Measurements from ENCODE around the gene TCAP.

TCAP gene

DNA sequence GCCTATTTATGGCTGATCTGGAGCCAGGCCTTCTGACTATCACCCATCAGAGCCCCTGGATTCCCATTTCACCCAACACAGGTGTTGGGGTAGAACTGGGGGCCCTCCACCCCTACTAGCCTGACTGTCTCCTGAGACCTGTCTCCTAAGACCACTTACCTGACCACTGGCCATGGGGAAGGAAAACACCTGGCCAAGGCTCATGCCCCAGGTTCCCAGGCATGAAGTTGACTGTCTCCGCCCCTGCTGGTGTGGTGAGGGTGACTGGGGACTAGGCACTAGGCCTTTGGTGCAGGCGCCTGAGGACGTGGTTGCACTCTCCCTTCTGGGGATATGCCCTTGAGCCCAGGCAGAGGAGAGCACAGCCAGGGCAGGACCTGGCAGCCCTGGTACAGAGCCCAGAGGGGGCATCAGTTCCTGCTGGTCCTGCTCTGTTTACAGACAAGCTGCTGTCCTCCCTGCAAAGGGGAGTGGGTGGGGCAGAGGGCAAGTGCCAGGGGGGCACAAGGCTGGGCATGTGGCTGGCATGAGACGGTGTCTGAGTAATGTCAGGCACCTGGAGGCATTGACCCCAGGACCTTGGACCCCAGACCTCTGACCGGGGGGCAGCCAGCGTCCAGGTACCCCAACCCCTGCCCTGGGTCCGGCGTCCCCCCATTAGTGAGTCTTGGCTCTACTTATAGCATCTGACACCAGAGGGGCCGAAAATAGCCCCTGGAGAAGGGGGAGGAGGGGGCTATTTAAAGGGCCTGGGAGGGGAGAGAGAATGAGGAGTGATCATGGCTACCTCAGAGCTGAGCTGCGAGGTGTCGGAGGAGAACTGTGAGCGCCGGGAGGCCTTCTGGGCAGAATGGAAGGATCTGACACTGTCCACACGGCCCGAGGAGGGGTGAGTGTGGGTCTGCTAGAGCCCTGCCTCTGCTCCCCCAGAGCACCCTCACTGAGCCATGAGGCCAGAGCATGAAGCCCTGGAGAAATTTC lies at the start of gene TCAP:
TSS of gene TCAP (plus strand) at position 769 of the 981 bp plus-strand sequence. CDS start at position 780, 11 bp downstream.
- in situ Hi-C loops (cut with HindIII; ENCODE audit: low sequenced_read_pairs): no loop called here

GRCh38 chr17:39615434-39615833 lies 49.7 kb upstream of the TCAP start:
- in situ Hi-C loops (cut with HindIII; ENCODE audit: low sequenced_read_pairs): loop anchor here (10.0 kb wide), 1 partner anchor 59 kb away; no protein-coding TSS in a partner anchor

DNA sequence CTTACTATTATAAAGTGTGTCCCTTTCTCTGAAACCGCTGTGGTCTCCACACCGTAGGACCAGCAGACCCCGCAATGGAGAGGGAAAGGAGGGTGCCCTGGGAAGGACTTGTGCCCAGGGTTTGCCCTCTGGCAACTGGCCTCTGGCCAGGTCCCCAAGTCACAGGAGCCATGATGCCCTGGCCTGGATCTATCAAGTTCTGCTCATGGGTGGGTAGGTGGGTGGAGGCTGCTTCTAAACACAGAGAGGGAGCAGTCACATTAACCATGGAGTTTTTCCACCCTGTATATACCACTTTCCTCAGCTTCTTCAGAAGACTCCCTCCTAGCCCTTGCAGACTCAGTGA lies 48.1 kb upstream of the TCAP start:
- in situ Hi-C loops (cut with HindIII; ENCODE audit: low sequenced_read_pairs): loop anchor here (10.0 kb wide), 1 partner anchor 58 kb away; no protein-coding TSS in a partner anchor

DNA sequence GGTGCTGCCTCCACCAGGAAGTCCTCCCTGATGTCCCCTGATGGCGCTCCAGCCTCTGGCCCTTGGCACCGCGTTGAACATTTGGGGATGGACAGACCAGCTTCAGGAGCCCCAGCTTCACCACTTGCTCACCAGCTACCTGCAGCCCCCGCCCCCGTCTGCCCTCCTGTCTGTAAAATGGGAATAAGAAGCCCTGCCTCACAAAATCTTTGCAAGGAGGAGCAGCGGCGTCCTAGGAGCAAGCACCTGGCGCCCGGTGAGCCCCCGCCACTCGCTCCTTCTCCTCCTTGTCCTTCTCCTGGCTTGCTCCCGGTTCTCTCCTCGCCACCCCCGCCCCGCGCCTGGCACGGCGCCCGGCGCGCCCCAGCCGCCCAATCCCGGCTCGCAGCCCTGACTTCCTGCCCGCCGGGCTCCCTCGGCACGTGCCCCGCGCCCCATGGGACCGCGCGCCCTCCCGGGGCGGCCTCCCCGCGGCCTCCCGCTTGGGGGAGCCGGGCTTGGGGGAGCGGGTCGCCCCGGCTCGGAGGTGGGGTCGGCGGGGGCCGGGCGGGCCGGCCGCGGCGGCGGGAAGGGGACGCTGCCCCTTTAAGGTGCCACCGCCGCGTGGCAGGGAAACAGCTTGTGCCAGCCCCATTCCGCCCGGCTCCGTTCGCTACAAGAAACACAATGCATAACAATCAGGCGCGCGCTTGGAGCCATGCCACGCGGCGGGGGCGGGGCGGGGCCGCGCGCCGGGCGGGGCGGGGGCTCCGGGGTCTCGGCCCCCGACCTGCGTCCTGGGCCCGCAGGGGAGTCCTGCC lies 47.5 kb upstream of the TCAP start:
- in situ Hi-C loops (cut with HindIII; ENCODE audit: low sequenced_read_pairs): loop anchor here (10.0 kb wide), 1 partner anchor 57 kb away; no protein-coding TSS in a partner anchor

DNA sequence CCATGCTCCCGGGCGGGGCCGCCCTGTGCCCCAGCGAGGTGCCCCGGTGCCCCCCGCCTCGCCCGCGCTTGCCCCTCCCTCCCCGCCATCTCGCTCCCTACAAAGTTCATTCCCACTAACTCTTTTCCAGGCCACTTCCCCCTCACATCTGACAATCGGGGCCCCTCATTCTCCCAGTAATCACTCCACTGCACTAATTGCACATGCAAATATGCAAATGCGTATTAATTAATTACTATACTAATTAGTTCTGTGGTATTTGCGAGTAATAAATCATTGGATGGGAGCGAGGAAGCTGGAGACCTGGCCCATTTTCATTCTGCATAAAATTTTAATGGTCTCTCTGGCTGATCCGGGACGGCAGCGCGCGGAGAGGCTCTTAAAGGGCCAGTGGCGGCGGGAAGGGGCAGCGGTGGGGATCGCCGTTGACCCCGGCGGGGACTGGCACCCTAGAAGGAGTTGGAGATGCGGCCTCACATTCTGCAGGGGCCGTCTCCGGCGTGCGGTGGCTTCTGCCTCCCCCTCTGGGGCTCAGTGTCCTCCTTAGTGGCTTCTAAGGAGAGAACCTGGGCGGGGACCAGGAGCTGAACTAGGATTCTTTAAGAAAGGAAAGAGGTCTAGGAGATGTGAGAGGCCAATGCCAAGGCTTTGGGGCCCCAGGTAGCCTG lies 46.8 kb upstream of the TCAP start:
- in situ Hi-C loops (cut with HindIII; ENCODE audit: low sequenced_read_pairs): loop anchor here (10.0 kb wide), 1 partner anchor 56 kb away; no protein-coding TSS in a partner anchor

GRCh38 chr17:39618956-39619785 lies 46.0 kb upstream of the TCAP start:
- in situ Hi-C loops (cut with HindIII; ENCODE audit: low sequenced_read_pairs): loop anchor here (10.0 kb wide), 1 partner anchor 56 kb away; no protein-coding TSS in a partner anchor

- in situ Hi-C loops (cut with HindIII; ENCODE audit: low sequenced_read_pairs): loop anchor here (10.0 kb wide), 1 partner anchor 55 kb away; no protein-coding TSS in a partner anchor
These were observed 45.4 kb upstream of the TCAP start for GRCh38 chr17:39619786-39620101.

- in situ Hi-C loops (cut with HindIII; ENCODE audit: low sequenced_read_pairs): no loop called here
These were observed 43.4 kb upstream of the TCAP start for GRCh38 chr17:39621523-39622379.

DNA sequence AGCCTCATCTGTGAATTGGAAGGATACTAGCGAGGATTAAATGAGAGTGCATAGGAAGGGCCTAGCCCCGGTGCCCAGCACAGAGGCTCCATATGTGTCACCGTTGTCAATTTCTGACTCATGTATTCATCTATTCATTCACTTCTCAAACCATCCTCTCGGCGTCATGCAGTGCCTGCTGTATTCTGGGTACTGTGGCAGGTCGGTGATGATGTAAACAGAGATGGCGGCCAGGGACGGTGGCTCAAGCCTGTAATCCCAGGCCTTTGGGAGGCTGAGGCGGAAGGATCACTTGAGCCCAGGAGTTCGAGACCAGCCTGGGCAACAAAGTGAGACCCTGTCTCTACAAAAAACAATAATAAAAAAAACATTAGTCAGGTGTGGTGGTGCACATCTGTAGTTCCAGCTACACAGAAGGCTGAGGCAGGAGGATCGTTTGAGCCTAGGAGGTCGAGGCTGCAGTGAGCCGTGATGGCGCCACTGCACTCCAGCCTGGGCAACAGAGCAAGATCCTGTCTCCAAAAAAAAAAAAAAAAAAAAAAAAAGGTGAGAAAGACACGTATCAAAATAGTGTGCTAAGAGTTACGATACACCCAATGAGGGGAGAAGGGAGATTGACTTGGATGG lies 42.7 kb upstream of the TCAP start:
- in situ Hi-C loops (cut with HindIII; ENCODE audit: low sequenced_read_pairs): no loop called here

DNA sequence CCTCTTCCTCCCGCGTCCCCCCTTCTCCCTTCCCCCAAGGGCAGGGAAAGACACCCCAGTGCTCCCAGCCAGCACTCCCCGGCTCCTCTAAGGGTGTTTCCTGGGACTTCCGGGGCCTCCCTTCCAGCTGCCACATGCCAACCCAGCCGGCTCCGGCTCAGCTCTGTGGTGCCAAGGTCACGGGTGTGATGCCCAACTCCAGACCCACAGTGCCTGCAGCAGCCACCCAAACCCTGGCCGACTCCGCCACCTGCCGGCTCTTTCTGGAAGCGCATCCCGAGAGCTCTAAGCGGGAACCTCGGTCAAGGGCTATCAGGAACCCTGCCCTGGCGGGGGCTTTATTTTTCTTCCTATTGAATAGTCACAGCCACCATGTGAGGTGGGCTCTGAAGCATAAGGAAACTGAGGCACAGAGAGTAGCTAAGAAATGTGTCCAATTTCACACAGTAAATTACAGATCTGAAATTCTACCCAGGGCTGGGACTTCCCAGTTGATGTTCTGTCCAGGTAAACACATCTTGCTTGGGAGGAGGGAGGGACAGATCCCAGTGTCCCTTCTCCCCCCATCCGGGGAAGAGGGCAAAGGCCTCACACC lies 41.7 kb upstream of the TCAP start:
- in situ Hi-C loops (cut with HindIII; ENCODE audit: low sequenced_read_pairs): no loop called here

DNA sequence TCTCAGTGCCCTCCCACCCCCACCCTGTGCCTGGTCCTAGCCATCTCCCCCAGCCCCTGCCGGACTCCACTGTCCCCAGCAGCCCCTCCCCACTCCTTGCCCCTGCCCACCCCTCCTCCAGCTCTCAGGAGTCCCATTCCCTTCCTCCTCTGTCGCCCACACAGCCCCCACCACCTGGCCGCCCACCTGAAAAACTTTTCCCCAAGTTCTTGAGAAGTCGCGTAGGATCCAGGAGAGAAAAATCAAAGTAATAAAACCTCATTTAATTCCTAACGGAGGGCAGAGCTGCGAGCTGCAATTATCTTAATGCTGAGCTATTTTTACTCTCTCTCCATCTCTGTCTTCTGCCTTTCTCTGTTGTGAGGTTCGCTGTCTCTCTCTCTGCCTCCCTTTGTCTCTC lies 40.8 kb upstream of the TCAP start:
- in situ Hi-C loops (cut with HindIII; ENCODE audit: low sequenced_read_pairs): no loop called here

GRCh38 chr17:39625198-39625785 lies 39.9 kb upstream of the TCAP start:
- in situ Hi-C loops (cut with HindIII; ENCODE audit: low sequenced_read_pairs): no loop called here

DNA sequence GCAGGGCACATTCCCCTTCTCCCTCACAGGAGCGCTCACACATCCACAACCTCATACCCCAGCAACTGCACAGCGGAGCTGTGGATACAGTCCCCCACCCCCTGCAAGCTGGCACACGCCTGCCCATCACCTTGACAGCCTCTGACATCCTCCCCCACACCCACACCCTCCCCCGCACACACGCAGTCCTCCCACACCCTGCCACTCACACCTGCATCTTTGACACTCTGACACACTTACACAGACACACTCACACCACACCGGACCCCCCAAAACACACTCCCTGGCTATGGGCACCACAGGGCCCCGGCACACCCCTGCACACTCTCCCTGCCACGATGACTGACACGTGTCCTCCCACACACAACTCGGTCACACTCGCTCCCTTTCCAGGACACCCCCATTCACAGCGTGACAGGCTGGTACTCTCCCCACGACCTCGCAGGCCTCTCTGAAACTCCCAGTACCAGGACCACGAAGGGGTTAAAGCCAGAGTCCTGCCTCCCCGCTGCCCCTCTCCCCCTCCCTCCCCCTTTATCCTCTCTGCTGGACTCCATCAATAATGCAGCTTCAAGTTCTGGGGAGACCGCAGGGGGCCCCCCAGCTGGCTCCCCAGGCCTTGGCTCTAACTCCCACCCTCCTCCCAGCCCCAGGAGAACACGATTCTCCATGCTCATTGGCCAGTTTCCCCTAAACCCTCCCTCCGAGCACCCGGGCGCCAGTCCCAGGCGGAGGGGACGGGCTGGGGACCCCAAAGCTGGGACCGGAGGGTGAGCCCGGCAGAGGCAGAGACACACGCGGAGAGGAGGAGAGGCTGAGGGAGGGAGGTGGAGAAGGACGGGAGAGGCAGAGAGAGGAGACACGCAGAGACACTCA lies 38.7 kb upstream of the TCAP start, which contains the start of gene PPP1R1B:
TSS of gene PPP1R1B (plus strand) at position 782 of the 876 bp plus-strand sequence. CDS start 441 bp downstream, outside the sequence.
- in situ Hi-C loops (cut with HindIII; ENCODE audit: low sequenced_read_pairs): no loop called here

DNA sequence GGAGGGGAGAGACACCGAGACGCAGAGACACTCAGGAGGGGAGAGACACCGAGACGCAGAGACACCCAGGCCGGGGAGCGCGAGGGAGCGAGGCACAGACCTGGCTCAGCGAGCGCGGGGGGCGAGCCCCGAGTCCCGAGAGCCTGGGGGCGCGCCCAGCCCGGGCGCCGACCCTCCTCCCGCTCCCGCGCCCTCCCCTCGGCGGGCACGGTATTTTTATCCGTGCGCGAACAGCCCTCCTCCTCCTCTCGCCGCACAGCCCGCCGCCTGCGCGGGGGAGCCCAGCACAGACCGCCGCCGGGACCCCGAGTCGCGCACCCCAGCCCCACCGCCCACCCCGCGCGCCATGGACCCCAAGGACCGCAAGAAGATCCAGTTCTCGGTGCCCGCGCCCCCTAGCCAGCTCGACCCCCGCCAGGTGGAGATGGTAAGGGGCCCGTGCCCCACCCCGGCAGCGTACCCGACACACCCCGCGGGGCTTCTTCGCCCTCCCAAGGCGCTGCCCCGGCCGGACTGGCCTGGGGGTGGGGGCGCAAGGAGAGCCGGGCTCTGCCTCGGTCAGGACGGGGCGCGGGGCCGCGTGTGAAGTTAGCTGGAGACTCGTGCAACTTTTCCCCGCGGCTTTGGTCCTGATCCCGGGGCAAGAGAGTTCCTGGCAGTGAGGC lies 38.0 kb upstream of the TCAP start:
- in situ Hi-C loops (cut with HindIII; ENCODE audit: low sequenced_read_pairs): no loop called here

GRCh38 chr17:39627712-39628516 lies 37.2 kb upstream of the TCAP start:
- in situ Hi-C loops (cut with HindIII; ENCODE audit: low sequenced_read_pairs): no loop called here
